Stomach smooth muscle (tissue), 2 donors: Measurements from ENCODE around the gene ASMT.

Experiments used
- H3K27ac ChIP-seq: one replicate; pipeline ENCODE4 v1.7.0; 2013; ENCODE audit warnings: mild to moderate bottlenecking, low read length, inconsistent platforms
- H3K27me3 ChIP-seq, 2 donors: one replicate each; pipeline ENCODE4 v1.7.0; 2013; ENCODE audit warnings: low read length in 2 of 2; ENCODE audit not compliant: insufficient read depth in 2 of 2, control insufficient read depth in 1 of 2
- H3K36me3 ChIP-seq, 2 donors: one replicate each; pipeline ENCODE4 v1.7.0; 2013; ENCODE audit warnings: low read length in 2 of 2; ENCODE audit not compliant: control insufficient read depth in 2 of 2, insufficient read depth in 2 of 2
- H3K4me1 ChIP-seq: one replicate; pipeline ENCODE4 v1.7.0; 2013; ENCODE audit warnings: low read length; ENCODE audit not compliant: control insufficient read depth, insufficient read depth
- H3K4me3 ChIP-seq, 2 donors: one replicate each; pipeline ENCODE4 v1.7.0; 2013; ENCODE audit warnings: low read length in 2 of 2
- H3K9ac ChIP-seq, 2 donors: one replicate each; pipeline ENCODE4 v1.7.0; 2013; ENCODE audit warnings: low read length in 2 of 2, mild to moderate bottlenecking in 1 of 2
- H3K9me3 ChIP-seq, 2 donors: one replicate each; pipeline ENCODE4 v1.7.0; 2013; ENCODE audit warnings: low read length in 2 of 2; ENCODE audit not compliant: control insufficient read depth in 2 of 2
- donor health status: healthy.
- donor health status: Pancreatic carcinoma.

Gene ASMT

GRCh38 chrX:1589356-1590130, 25.3 kb upstream of the ASMT start:
- peaks cover 8 to 10% of the 10 kb centered on the region in 2 donors for H3K36me3 ChIP-seq
- no peak overlapping the region for H3K27ac ChIP-seq
- no peak overlapping the region for H3K9ac ChIP-seq
- H3K9me3 ChIP-seq: no peaks in the 10 kb centered on the region
- peaks cover 20% of the 10 kb centered on the region for H3K4me1 ChIP-seq
- no peak overlapping the region for H3K4me3 ChIP-seq
- H3K27me3 ChIP-seq: no peaks in the 10 kb centered on the region

- Histone ChIP-seq H3K4me1 (peaks cover 25% of the 10 kb centered on the region), H3K27me3 (no peaks in the 10 kb centered on the region), H3K9ac (peak within 1 kb of the TSS; percentile 84), H3K27ac (peak within 1 kb of the TSS; percentile 2), H3K36me3 (peaks cover 21 to 27% of the 10 kb centered on the region in 2 donors), H3K9me3 (no peaks in the 10 kb centered on the region), H3K4me3 (peak within 1 kb of the TSS; percentile 84 to 87)
These were observed 23.6 kb upstream of the ASMT start, which contains the start of gene AKAP17A for GRCh38 chrX:1591102-1591862. Gene AKAP17A (plus strand): TSS chrX:1591604. CDS start chrX:1593463, 1,859 bp downstream.

- H3K4me1 ChIP-seq: peaks cover 25% of the 10 kb centered on the region
- no peaks in the 10 kb centered on the region for H3K27me3 ChIP-seq
- peak overlapping the region; percentile 84 to 87 for H3K4me3 ChIP-seq
- H3K9me3 ChIP-seq: no peaks in the 10 kb centered on the region
- H3K9ac ChIP-seq: peak overlapping the region; percentile 84
- peak overlapping the region; percentile 2 for H3K27ac ChIP-seq
- peaks cover 28 to 31% of the 10 kb centered on the region in 2 donors for H3K36me3 ChIP-seq
These were observed 22.9 kb upstream of the ASMT start for GRCh38 chrX:1591863-1592469.

- Histone ChIP-seq H3K36me3 (peaks cover 34 to 38% of the 10 kb centered on the region in 2 donors), H3K4me1 (peaks cover 25% of the 10 kb centered on the region), H3K9ac (peak overlapping the region; percentile 84), H3K4me3 (peak overlapping the region; percentile 84 to 87), H3K27me3 (no peaks in the 10 kb centered on the region), H3K27ac (peak overlapping the region; percentile 2), H3K9me3 (no peaks in the 10 kb centered on the region)
These were observed 22.3 kb upstream of the ASMT start for GRCh38 chrX:1592470-1593142.

- peaks cover 25% of the 10 kb centered on the region for H3K4me1 ChIP-seq
- no peak overlapping the region for H3K27ac ChIP-seq
- no peaks in the 10 kb centered on the region for H3K9me3 ChIP-seq
- no peak overlapping the region for H3K9ac ChIP-seq
- peak overlapping the region; percentile 84 to 87 for H3K4me3 ChIP-seq
- H3K27me3 ChIP-seq: no peaks in the 10 kb centered on the region
- H3K36me3 ChIP-seq: peaks cover 38 to 45% of the 10 kb centered on the region in 2 donors
These were observed 21.3 kb upstream of the ASMT start for GRCh38 chrX:1593286-1594271.

- Histone ChIP-seq H3K36me3 (peaks cover 54 to 64% of the 10 kb centered on the region in 2 donors), H3K4me1 (peaks cover 25% of the 10 kb centered on the region), H3K27me3 (no peaks in the 10 kb centered on the region), H3K9ac (no peak overlapping the region), H3K4me3 (no peak overlapping the region), H3K9me3 (no peaks in the 10 kb centered on the region), H3K27ac (no peak overlapping the region)
These were observed 19.2 kb upstream of the ASMT start for GRCh38 chrX:1595711-1596060.

GRCh38 chrX:1596676-1597344, 18.0 kb upstream of the ASMT start:
- Histone ChIP-seq H3K4me3 (no peak overlapping the region), H3K4me1 (peaks cover 25% of the 10 kb centered on the region), H3K9me3 (no peaks in the 10 kb centered on the region), H3K9ac (no peak overlapping the region), H3K36me3 (peaks cover 64 to 73% of the 10 kb centered on the region in 2 donors), H3K27me3 (no peaks in the 10 kb centered on the region), H3K27ac (no peak overlapping the region)

GRCh38 chrX:1597345-1598020, 17.4 kb upstream of the ASMT start:
- H3K4me3 ChIP-seq: no peak overlapping the region
- no peak overlapping the region for H3K27ac ChIP-seq
- H3K9ac ChIP-seq: no peak overlapping the region
- H3K4me1 ChIP-seq: peaks cover 22% of the 10 kb centered on the region
- no peaks in the 10 kb centered on the region for H3K27me3 ChIP-seq
- no peaks in the 10 kb centered on the region for H3K9me3 ChIP-seq
- H3K36me3 ChIP-seq: peaks cover 71 to 80% of the 10 kb centered on the region in 2 donors
